ENCODE results near the gene WDR86. TPM values are rescaled to one million over a fixed set of nuclear protein-coding genes. Genes with fewer than 3 reads are reported as not detected.

Gene WDR86
- total RNA-seq, 1 experiment from 2014 or later = not detected

DNA sequence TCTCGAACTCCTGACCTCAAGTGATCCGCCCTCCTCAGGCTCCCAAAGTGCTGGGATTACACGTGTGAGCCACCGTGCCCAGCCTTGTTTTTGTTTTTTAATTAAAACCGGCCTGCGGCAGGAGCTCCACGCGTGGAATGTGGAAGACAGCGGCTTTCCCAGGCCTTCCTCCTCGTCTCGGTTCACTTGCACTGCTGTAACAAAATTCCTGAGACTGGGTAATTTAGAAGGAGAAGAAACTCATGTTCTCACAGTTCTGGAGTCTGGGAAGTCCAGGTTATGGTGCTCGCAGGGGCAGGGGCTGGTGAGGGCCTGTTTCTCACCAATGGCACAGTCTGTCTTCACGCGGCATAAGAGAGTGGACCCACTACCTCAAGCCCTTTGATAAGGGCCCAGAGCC, 44.5 kb upstream of the WDR86 start:
- H3K9me3 ChIP-seq (ENCODE audit: control insufficient read depth in 1 of 2, insufficient read depth in 1 of 2, low read depth in 1 of 2, low read length in 2 of 2) = no peaks in the 10 kb centered on the region
- no peak for ATAC-seq
- H4K20me1 ChIP-seq (ENCODE audit: insufficient read depth) = no peaks in the 10 kb centered on the region
- intact Hi-C loops (cut with micrococcal nuclease) = no loop called here
- H3K79me2 ChIP-seq (ENCODE audit: insufficient read depth, low read length) = no peaks in the 10 kb centered on the region
- RAD21 ChIA-PET (ENCODE audit: low non-redundant PET in 1 of 2, low total read pairs in 2 of 2, uncharacterized antibody in 2 of 2, unreplicated experiment in 2 of 2) = no interaction called here
- H3K27ac ChIP-seq (ENCODE audit: low read depth, low read length) = no peak overlapping the region
- no peak overlapping the region for H2AFZ ChIP-seq (ENCODE audit: low read depth, low read length, poor library complexity, severe bottlenecking)
- H3K9me2 ChIP-seq (ENCODE audit: insufficient read depth) = no peaks in the 10 kb centered on the region
- DNase-seq (ENCODE audit: low read depth, low spot score) = no peak
- H3K27me3 ChIP-seq (ENCODE audit: insufficient read depth, low read length) = no peaks in the 10 kb centered on the region
- H3K36me3 ChIP-seq (ENCODE audit: control insufficient read depth in 1 of 2, insufficient read depth in 2 of 2, low read length in 2 of 2) = no peaks in the 10 kb centered on the region
- no peak overlapping the region for H3K4me2 ChIP-seq (ENCODE audit: low read length)
- no peak overlapping the region for H3K9ac ChIP-seq (ENCODE audit: low read length)
- no TSS peak for BruUV-seq (replicated peaks)
- POLR2A ChIA-PET = no interaction called here
- H3K4me3 ChIP-seq (replicated peaks in 1 of 2; ENCODE audit: low read depth in 1 of 2, low read length in 2 of 2) = no peak overlapping the region
- no peak for TF ChIP-seq JUND (IDR thresholded peaks at IDR 0.05)
- peaks cover 5 to 9% of the 10 kb centered on the region in 2 experiments for H3K4me1 ChIP-seq (ENCODE audit: control insufficient read depth in 1 of 2, insufficient read depth in 2 of 2, low read length in 2 of 2)
- CTCF ChIA-PET = no interaction called here

DNA sequence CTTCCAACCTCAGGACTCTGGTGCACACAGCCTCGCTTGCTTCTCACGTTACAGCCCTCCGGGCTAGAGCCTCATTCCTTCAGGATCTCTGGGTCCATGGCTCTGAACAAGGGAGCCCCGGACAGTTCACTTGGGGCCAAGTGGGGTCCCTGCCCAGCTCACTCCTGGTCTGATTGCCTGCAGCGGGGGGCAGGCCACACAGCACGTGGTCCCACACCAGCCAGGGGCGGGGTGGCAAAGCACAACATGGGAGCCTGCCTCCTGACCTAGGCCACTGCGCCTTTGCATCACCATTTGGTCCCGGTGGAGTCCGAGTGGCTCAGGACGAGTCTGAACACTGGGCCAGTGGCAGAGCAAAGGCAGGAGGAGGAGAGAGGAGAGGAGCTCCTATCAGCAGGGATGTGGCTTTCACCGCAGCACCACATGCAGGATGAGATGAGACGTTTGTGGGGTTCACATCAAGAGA, 43.5 kb upstream of the WDR86 start:
- Histone ChIP-seq H2AFZ (ENCODE audit: low read depth, low read length, poor library complexity, severe bottlenecking) (no peak overlapping the region), H3K9me2 (ENCODE audit: insufficient read depth) (no peaks in the 10 kb centered on the region), H3K9ac (ENCODE audit: low read length) (no peak overlapping the region), H3K9me3 (ENCODE audit: control insufficient read depth in 1 of 2, insufficient read depth in 1 of 2, low read depth in 1 of 2, low read length in 2 of 2) (no peaks in the 10 kb centered on the region), H3K4me2 (ENCODE audit: low read length) (no peak overlapping the region), H3K4me1 (ENCODE audit: control insufficient read depth in 1 of 2, insufficient read depth in 2 of 2, low read length in 2 of 2) (peaks cover 7 to 14% of the 10 kb centered on the region in 2 experiments; a peak in 3 of 4 replicates), H3K27me3 (ENCODE audit: insufficient read depth, low read length) (no peaks in the 10 kb centered on the region), H3K36me3 (ENCODE audit: control insufficient read depth in 1 of 2, insufficient read depth in 2 of 2, low read length in 2 of 2) (no peaks in the 10 kb centered on the region), H4K20me1 (ENCODE audit: insufficient read depth) (no peaks in the 10 kb centered on the region), H3K79me2 (ENCODE audit: insufficient read depth, low read length) (no peaks in the 10 kb centered on the region), H3K4me3 (replicated peaks in 1 of 2; ENCODE audit: low read depth in 1 of 2, low read length in 2 of 2) (no peak overlapping the region), H3K27ac (ENCODE audit: low read depth, low read length) (no peak overlapping the region)
- ChIA-PET RAD21 (ENCODE audit: low non-redundant PET in 1 of 2, low total read pairs in 2 of 2, uncharacterized antibody in 2 of 2, unreplicated experiment in 2 of 2) (no interaction called here), POLR2A (no interaction called here), CTCF (no interaction called here)
- ATAC-seq (no peak), DNase-seq (ENCODE audit: low read depth, low spot score) (no peak)
- TF ChIP-seq RAD21 (IDR thresholded peaks at IDR 0.05; ENCODE audit: low read depth) = no peak
- TF ChIP-seq POLR2AphosphoS5 (IDR thresholded peaks at IDR 0.05; ENCODE audit: low read depth, low read length) = no peak
- no peak for TF ChIP-seq SRF (IDR thresholded peaks at IDR 0.05; ENCODE audit: low read depth)
- no peak for TF ChIP-seq EZH2phosphoT487 (IDR thresholded peaks at IDR 0.05; ENCODE audit: borderline replicate concordance)
- TF ChIP-seq CBX3 (IDR thresholded peaks at IDR 0.05; ENCODE audit: low read depth) = no peak
- TF ChIP-seq EGR1 (IDR thresholded peaks at IDR 0.05; ENCODE audit: low read depth) = no peak
- TF ChIP-seq, protein P1, sequence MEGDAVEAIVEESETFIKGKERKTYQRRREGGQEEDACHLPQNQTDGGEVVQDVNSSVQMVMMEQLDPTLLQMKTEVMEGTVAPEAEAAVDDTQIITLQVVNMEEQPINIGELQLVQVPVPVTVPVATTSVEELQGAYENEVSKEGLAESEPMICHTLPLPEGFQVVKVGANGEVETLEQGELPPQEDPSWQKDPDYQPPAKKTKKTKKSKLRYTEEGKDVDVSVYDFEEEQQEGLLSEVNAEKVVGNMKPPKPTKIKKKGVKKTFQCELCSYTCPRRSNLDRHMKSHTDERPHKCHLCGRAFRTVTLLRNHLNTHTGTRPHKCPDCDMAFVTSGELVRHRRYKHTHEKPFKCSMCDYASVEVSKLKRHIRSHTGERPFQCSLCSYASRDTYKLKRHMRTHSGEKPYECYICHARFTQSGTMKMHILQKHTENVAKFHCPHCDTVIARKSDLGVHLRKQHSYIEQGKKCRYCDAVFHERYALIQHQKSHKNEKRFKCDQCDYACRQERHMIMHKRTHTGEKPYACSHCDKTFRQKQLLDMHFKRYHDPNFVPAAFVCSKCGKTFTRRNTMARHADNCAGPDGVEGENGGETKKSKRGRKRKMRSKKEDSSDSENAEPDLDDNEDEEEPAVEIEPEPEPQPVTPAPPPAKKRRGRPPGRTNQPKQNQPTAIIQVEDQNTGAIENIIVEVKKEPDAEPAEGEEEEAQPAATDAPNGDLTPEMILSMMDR (IDR thresholded peaks at IDR 0.05 in 2 of 3, conservative IDR thresholded peaks at IDR 0.05 in 1 of 3; ENCODE audit: borderline replicate concordance in 1 of 3, insufficient read depth in 1 of 3, low read depth in 2 of 3, low read length in 2 of 3) = no peak
- intact Hi-C loops (cut with micrococcal nuclease) = no loop called here
- BruUV-seq (replicated peaks) = no TSS peak

Measured in HCT116 (cell line).